Spleen (tissue), 7 donors: ENCODE results near the gene CAMK2G.

Experiments used
- POLR2A ChIP-seq, 3 donors: fragments of 450-650 bp; IDR thresholded peaks; one replicate each; pipeline ENCODE4 v1.5.1; 2017; ENCODE audit warnings: antibody characterized with exemption in 3 of 3, mild to moderate bottlenecking in 1 of 3
- POLR2AphosphoS5 ChIP-seq, 3 donors: sonication (generic); formaldehyde crosslinking; IDR thresholded peaks; one replicate each; pipeline ENCODE4 v1.5.1; 2017; ENCODE audit warnings: antibody characterized with exemption in 3 of 3
- TF ChIP-seq, protein P1 (sequence below), 11 experiments: fragments of 200-600 bp in 7 of 11; fragments of 450-650 bp in 4 of 11; sonication (generic) in 4 of 11; IDR thresholded peaks in 8 of 11; conservative IDR thresholded peaks in 3 of 11; 1 replicate in 7 of 11; 2 replicates in 4 of 11; pipeline versions ENCODE4 v1.4.0 to v1.8.0; 2016 to 2021; ENCODE audit warnings: antibody characterized with exemption in 11 of 11, inconsistent platforms in 4 of 11, mild to moderate bottlenecking in 1 of 11
- donor health status: DM: no; HTN: no; CAD: no; lungs with moderate emphysema.
- donor health status: DM: no; HTN: no; CAD: no.
- donor health status: DM: no; HTN: no; CAD: no.

DNA sequence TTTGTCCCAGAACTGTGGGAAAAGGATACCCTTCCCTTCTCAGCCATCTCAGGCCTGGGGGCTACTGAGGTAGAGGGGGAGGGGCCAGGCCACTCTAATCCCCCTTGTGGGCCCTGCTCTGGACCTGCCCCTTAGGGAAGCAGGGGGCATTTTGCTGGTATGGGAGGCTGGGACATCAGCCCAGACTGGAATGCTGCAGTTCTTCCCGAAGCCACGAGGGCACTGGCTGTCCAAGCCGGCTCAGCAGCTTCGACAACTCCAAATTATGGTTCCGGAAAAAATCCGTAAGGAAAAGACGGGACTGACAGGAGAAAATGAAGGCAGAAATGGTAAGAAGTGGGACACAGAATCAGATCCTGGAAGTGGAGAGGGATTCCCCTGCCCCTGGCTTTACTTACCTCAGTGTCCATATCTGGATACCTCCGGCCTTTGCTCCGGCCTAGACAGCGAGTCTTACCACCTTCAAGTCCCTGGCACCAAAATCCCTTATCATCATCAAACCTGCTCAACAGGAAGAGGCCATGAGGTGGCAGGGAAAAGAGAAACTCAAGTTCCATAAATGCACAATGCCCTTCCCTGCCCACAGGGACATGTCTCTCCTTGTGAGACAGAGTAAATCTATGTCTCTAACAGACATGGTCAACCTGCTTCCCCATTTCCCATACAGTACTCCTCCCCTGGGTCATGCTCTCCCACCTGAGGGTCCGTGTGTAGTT, 71.9 kb downstream of the CAMK2G start:
- TF ChIP-seq, protein P1, sequence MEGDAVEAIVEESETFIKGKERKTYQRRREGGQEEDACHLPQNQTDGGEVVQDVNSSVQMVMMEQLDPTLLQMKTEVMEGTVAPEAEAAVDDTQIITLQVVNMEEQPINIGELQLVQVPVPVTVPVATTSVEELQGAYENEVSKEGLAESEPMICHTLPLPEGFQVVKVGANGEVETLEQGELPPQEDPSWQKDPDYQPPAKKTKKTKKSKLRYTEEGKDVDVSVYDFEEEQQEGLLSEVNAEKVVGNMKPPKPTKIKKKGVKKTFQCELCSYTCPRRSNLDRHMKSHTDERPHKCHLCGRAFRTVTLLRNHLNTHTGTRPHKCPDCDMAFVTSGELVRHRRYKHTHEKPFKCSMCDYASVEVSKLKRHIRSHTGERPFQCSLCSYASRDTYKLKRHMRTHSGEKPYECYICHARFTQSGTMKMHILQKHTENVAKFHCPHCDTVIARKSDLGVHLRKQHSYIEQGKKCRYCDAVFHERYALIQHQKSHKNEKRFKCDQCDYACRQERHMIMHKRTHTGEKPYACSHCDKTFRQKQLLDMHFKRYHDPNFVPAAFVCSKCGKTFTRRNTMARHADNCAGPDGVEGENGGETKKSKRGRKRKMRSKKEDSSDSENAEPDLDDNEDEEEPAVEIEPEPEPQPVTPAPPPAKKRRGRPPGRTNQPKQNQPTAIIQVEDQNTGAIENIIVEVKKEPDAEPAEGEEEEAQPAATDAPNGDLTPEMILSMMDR (IDR thresholded peaks at IDR 0.05 in 8 of 11, conservative IDR thresholded peaks at IDR 0.05 in 3 of 11) = no peak
- TF ChIP-seq POLR2AphosphoS5 (IDR thresholded peaks at IDR 0.05) (peak; percentile 35 to 47 (median 38)), POLR2A (IDR thresholded peaks at IDR 0.05) (no peak)
